Measurements from ENCODE around the gene CTF1.
"Not testable (repeated sequence)": the region's sequence is repeated elsewhere in the genome, so short reads cannot be mapped to it uniquely, and the experiment has no call there.

Gene CTF1

GRCh38 chr16:30888856-30889499 is 7.4 kb upstream of the CTF1 start:
- DNase-seq (ENCODE audit: low read depth in 2 of 2): no peak

- no peak for DNase-seq (ENCODE audit: low read depth in 2 of 2)
Measured at GRCh38 chr16:30889721-30890120, 6.7 kb upstream of the CTF1 start.

- not testable (repeated sequence) for DNase-seq (ENCODE audit: low read depth in 2 of 2)
Measured at GRCh38 chr16:30891043-30891823, 5.2 kb upstream of the CTF1 start.

GRCh38 chr16:30892670-30893416 is 3.6 kb upstream of the CTF1 start:
- DNase-seq (ENCODE audit: low read depth in 2 of 2): no peak

- no peak for DNase-seq (ENCODE audit: low read depth in 2 of 2)
Measured at GRCh38 chr16:30893417-30893743, 3.0 kb upstream of the CTF1 start.

- peak; percentile 88 to 89 for DNase-seq (ENCODE audit: low read depth in 2 of 2)
Measured at GRCh38 chr16:30893744-30894539, 2.5 kb upstream of the CTF1 start, which contains the start of gene BCL7C. TSS of gene BCL7C (minus strand) at chr16:30894077. CDS start at chr16:30893944, 133 bp downstream.

- DNase-seq (ENCODE audit: low read depth in 2 of 2): no peak
Measured at GRCh38 chr16:30894540-30895368, 1.7 kb upstream of the CTF1 start.

- no peak for DNase-seq (ENCODE audit: low read depth in 2 of 2)
Measured at GRCh38 chr16:30895627-30896260, 670 bp upstream of the CTF1 start.

- peak; percentile 70 to 73 for DNase-seq (ENCODE audit: low read depth in 2 of 2)
Measured at GRCh38 chr16:30896889-30897733, 697 bp downstream of the CTF1 start.

- no peak for DNase-seq (ENCODE audit: low read depth in 2 of 2)
Measured at GRCh38 chr16:30899794-30900193, 3.4 kb downstream of the CTF1 start.

GRCh38 chr16:30900588-30900987 is 4.2 kb downstream of the CTF1 start:
- DNase-seq (ENCODE audit: low read depth in 2 of 2): no peak

- no peak for DNase-seq (ENCODE audit: low read depth in 2 of 2)
Measured at GRCh38 chr16:30901201-30902028, 5.0 kb downstream of the CTF1 start.

- DNase-seq (ENCODE audit: low read depth in 2 of 2): peak; percentile 39 to 50
Measured at GRCh38 chr16:30902029-30902972, 5.9 kb downstream of the CTF1 start.

GRCh38 chr16:30903002-30903401 is 6.6 kb downstream of the CTF1 start:
- DNase-seq (ENCODE audit: low read depth in 2 of 2): no peak

- no peak for DNase-seq (ENCODE audit: low read depth in 2 of 2)
Measured at GRCh38 chr16:30903596-30903995, 7.2 kb downstream of the CTF1 start.

GRCh38 chr16:30904114-30904780 is 7.8 kb downstream of the CTF1 start:
- DNase-seq (ENCODE audit: low read depth in 2 of 2): no peak

GRCh38 chr16:30907064-30907463 is 10.7 kb downstream of the CTF1 start:
- no peak for DNase-seq (ENCODE audit: low read depth in 2 of 2)
